Lung (tissue), 12 donors: ENCODE results near the gene TRPM4. TPM values are rescaled to one million over a fixed set of nuclear protein-coding genes. Genes with fewer than 3 reads are reported as not detected.

Experiments used
- ATAC-seq: fragments of 200-7000 bp; cut with Tn5 transposase; one replicate; pipeline ENCODE4 v1.9.1; 2020; ENCODE audit warnings: moderate number of reproducible peaks; ENCODE audit not compliant: insufficient read depth, low FRiP score
- DNase-seq, 3 donors: peaks; one replicate each; pipeline ENCODE4 v3.0.0-alpha.2; 2013 to 2017
- H3K27ac ChIP-seq, 2 donors: one replicate each; pipeline ENCODE4 v1.5.1; 2013; ENCODE audit warnings: mild to moderate bottlenecking in 2 of 2, moderate library complexity in 2 of 2, control low read depth in 1 of 2, inconsistent platforms in 1 of 2, low read depth in 1 of 2, low read length in 1 of 2
- H3K27me3 ChIP-seq, 3 donors: one replicate each; pipeline ENCODE4 v1.5.1; 2013; ENCODE audit warnings: low read length in 2 of 3; ENCODE audit not compliant: control insufficient read depth in 3 of 3, insufficient read depth in 3 of 3
- H3K36me3 ChIP-seq, 4 donors: one replicate each; pipeline ENCODE4 v1.5.1; 2013; ENCODE audit warnings: low read length in 4 of 4, mild to moderate bottlenecking in 1 of 4, moderate library complexity in 1 of 4; ENCODE audit not compliant: control insufficient read depth in 4 of 4, insufficient read depth in 4 of 4
- H3K4me1 ChIP-seq, 5 donors: one replicate each; pipeline ENCODE4 v1.5.1; 2013; ENCODE audit warnings: low read length in 5 of 5, mild to moderate bottlenecking in 2 of 5, moderate library complexity in 1 of 5; ENCODE audit not compliant: control insufficient read depth in 5 of 5, insufficient read depth in 5 of 5
- H3K4me3 ChIP-seq: one replicate; pipeline ENCODE4 v1.5.1; 2013; ENCODE audit warnings: mild to moderate bottlenecking, control low read depth, moderate library complexity
- H3K9ac ChIP-seq, 2 donors: one replicate each; pipeline ENCODE4 v1.5.1; 2013; ENCODE audit warnings: low read length in 2 of 2, control low read depth in 1 of 2; ENCODE audit not compliant: insufficient read depth in 1 of 2
- H3K9me3 ChIP-seq, 4 donors: one replicate each; pipeline ENCODE4 v1.5.1; 2013; ENCODE audit warnings: low read length in 3 of 4, mild to moderate bottlenecking in 1 of 4, moderate library complexity in 1 of 4; ENCODE audit not compliant: control insufficient read depth in 4 of 4, insufficient read depth in 3 of 4
- WGBS, 2 donors: extraction: QIAGEN DNeasy Blood & Tissue Kit; methylation state at CpG; one replicate each; pipeline ENCODE4 v1.1.7; 2013; 5-methylcytosine and 5-hydroxymethylcytosine counted together
- polyA plus RNA-seq, 2 donors: library from polyadenylated mRNA; stranded (reverse); fragments of 200-250 nt; gene quantifications; one replicate each; pipeline ENCODE4 v1.2.1, GENCODE V29; 2013
- total RNA-seq, 2 donors: library from RNA; depleted of rRNA in 1 of 2; stranded (reverse); fragments of >200 nt in 1 of 2; gene quantifications; one replicate each; pipeline ENCODE4 v1.2.1, GENCODE V29; 2014 to 2021
- TF ChIP-seq, protein P1 (sequence below): IDR thresholded peaks from 2 replicates; pipeline ENCODE4 v1.5.1; 2012; ENCODE audit warnings: mild to moderate bottlenecking; ENCODE audit errors: control extremely low read depth, extremely low read depth
- donor health status: control.
- donor health status: control.
- donor health status: Bipolar disorder and iron deficiency.
- donor health status: healthy.
- donor health status: DM: yes; HTN: yes; CAD: no.

TRPM4 gene
- total and polyA plus RNA-seq, 4 donors: 15.6 to 70.1 (median 22.4) TPM

GRCh38 chr19:49194408-49194807, 36.8 kb downstream of the TRPM4 start:
- H3K27me3 ChIP-seq: no peaks in the 10 kb centered on the region
- H3K4me3 ChIP-seq: no peak overlapping the region
- no peak overlapping the region for H3K9ac ChIP-seq
- H3K4me1 ChIP-seq: peaks cover 0 to 9% (median 0%) of the 10 kb centered on the region in 5 donors
- H3K36me3 ChIP-seq: peaks cover 9 to 22% (median 11%) of the 10 kb centered on the region in 4 donors
- TF ChIP-seq, protein P1, sequence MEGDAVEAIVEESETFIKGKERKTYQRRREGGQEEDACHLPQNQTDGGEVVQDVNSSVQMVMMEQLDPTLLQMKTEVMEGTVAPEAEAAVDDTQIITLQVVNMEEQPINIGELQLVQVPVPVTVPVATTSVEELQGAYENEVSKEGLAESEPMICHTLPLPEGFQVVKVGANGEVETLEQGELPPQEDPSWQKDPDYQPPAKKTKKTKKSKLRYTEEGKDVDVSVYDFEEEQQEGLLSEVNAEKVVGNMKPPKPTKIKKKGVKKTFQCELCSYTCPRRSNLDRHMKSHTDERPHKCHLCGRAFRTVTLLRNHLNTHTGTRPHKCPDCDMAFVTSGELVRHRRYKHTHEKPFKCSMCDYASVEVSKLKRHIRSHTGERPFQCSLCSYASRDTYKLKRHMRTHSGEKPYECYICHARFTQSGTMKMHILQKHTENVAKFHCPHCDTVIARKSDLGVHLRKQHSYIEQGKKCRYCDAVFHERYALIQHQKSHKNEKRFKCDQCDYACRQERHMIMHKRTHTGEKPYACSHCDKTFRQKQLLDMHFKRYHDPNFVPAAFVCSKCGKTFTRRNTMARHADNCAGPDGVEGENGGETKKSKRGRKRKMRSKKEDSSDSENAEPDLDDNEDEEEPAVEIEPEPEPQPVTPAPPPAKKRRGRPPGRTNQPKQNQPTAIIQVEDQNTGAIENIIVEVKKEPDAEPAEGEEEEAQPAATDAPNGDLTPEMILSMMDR: no peak
- H3K9me3 ChIP-seq: peaks cover 0 to 6% (median 0%) of the 10 kb centered on the region in 4 donors
- ATAC-seq: no peak
- DNase-seq: no peak
- H3K27ac ChIP-seq: no peak overlapping the region
- WGBS, 2 donors: 86 to 89% methylated on average over 4 of the region's 4 CpGs

DNA sequence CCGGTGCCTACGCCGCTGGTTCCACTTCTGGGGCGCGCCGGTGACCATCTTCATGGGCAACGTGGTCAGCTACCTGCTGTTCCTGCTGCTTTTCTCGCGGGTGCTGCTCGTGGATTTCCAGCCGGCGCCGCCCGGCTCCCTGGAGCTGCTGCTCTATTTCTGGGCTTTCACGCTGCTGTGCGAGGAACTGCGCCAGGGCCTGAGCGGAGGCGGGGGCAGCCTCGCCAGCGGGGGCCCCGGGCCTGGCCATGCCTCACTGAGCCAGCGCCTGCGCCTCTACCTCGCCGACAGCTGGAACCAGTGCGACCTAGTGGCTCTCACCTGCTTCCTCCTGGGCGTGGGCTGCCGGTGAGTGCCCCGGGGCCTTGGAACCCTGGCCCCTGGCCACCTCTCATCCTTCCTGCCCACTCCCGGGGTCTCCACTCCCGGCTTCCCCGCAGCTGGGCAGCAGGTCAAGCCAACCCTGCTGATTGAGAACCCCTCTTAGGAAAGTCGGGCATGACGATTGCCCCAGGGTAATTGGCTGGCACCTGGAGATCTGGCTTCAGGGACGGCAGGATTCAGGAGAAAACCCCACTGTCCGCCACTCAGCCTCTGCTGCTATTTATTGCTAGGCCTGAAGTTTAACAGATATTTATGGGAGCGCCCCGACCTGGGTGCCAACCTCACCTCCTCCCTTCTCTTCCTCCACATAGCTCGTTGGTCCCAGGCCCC, 39.1 kb downstream of the TRPM4 start:
- H3K9me3 ChIP-seq: no peaks in the 10 kb centered on the region
- no peak overlapping the region for H3K4me3 ChIP-seq
- peaks cover 3 to 18% (median 11%) of the 10 kb centered on the region in 4 donors for H3K36me3 ChIP-seq
- no peaks in the 10 kb centered on the region for H3K4me1 ChIP-seq
- DNase-seq: peak; percentile 16 to 41 (median 22)
- TF ChIP-seq, protein P1: no peak
- H3K27ac ChIP-seq: peak overlapping the region in 1 of 2 donors; percentile 17
- no peaks in the 10 kb centered on the region for H3K27me3 ChIP-seq
- ATAC-seq: no peak
- H3K9ac ChIP-seq: no peak overlapping the region
- WGBS, 2 donors: 81 to 85% methylated on average over 40 of the region's 40 CpGs

- H3K4me1 ChIP-seq: no peaks in the 10 kb centered on the region
- no peaks in the 10 kb centered on the region for H3K9me3 ChIP-seq
- H3K27me3 ChIP-seq: no peaks in the 10 kb centered on the region
- ATAC-seq (no peak), DNase-seq (no peak)
- H3K9ac ChIP-seq: no peak overlapping the region
- H3K4me3 ChIP-seq: no peak overlapping the region
- H3K36me3 ChIP-seq: peaks cover 8 to 26% (median 18%) of the 10 kb centered on the region in 4 donors
- TF ChIP-seq, protein P1: no peak
- WGBS, 2 donors: 90 to 91% methylated on average over 24 to 29 of the region's 29 CpGs
- no peak overlapping the region for H3K27ac ChIP-seq
These were observed 42.8 kb downstream of the TRPM4 start for GRCh38 chr19:49200238-49200862.
